ENCODE measurements around the gene HNRNPL. TPM values are rescaled to one million over a fixed set of nuclear protein-coding genes. Genes with fewer than 3 reads are reported as not detected.

HNRNPL gene
- total and polyA plus RNA-seq, 9 of the 15 experiments (the other 6 are each of a cell fraction or from before 2014, with no cell fraction given), result 39.5 to 610 (median 299) TPM

DNA sequence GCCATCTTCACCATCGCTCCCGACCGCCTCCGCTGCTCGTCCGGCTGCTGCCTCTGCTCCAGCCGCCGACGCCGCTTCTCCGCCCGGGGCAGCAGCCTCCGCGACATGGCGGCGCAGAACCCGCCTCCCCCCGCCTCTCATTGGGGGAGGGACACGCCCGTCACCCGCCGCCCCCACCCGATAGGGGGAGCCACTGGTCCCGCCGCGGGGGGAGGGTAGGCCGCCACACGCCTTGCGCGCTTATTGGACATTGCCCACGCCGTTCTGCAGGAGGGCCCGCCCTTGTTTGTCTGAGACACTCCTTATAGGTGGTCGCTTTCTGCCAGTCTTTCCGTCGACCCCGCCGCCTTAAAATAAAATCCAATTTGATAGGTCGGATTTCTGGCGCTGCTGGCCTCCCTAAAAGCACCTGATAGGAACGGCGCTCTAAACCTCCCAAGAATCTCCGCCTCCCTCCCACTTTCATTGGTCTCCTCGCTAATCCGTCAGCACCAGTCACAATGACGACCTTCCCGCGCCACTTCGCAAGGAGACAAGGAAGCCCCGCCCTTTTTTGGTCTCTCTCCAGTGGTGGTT lies at the start of gene HNRNPL (continued):
- TF ChIP-seq, protein P1, sequence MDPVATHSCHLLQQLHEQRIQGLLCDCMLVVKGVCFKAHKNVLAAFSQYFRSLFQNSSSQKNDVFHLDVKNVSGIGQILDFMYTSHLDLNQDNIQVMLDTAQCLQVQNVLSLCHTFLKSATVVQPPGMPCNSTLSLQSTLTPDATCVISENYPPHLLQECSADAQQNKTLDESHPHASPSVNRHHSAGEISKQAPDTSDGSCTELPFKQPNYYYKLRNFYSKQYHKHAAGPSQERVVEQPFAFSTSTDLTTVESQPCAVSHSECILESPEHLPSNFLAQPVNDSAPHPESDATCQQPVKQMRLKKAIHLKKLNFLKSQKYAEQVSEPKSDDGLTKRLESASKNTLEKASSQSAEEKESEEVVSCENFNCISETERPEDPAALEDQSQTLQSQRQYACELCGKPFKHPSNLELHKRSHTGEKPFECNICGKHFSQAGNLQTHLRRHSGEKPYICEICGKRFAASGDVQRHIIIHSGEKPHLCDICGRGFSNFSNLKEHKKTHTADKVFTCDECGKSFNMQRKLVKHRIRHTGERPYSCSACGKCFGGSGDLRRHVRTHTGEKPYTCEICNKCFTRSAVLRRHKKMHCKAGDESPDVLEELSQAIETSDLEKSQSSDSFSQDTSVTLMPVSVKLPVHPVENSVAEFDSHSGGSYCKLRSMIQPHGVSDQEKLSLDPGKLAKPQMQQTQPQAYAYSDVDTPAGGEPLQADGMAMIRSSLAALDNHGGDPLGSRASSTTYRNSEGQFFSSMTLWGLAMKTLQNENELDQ (CRISPR knock-in tag; IDR thresholded peaks at IDR 0.05; ENCODE audit: borderline replicate concordance), result no peak
- no peak; the same call in 1 of the 2 replicates for TF ChIP-seq GTF2E2 (tag; IDR thresholded peaks at IDR 0.05)
- TF ChIP-seq, protein P2, sequence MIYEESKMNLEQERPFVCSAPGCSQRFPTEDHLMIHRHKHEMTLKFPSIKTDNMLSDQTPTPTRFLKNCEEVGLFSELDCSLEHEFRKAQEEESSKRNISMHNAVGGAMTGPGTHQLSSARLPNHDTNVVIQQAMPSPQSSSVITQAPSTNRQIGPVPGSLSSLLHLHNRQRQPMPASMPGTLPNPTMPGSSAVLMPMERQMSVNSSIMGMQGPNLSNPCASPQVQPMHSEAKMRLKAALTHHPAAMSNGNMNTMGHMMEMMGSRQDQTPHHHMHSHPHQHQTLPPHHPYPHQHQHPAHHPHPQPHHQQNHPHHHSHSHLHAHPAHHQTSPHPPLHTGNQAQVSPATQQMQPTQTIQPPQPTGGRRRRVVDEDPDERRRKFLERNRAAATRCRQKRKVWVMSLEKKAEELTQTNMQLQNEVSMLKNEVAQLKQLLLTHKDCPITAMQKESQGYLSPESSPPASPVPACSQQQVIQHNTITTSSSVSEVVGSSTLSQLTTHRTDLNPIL (CRISPR knock-in tag; IDR thresholded peaks at IDR 0.05), result no peak
- TF ChIP-seq, protein P3, sequence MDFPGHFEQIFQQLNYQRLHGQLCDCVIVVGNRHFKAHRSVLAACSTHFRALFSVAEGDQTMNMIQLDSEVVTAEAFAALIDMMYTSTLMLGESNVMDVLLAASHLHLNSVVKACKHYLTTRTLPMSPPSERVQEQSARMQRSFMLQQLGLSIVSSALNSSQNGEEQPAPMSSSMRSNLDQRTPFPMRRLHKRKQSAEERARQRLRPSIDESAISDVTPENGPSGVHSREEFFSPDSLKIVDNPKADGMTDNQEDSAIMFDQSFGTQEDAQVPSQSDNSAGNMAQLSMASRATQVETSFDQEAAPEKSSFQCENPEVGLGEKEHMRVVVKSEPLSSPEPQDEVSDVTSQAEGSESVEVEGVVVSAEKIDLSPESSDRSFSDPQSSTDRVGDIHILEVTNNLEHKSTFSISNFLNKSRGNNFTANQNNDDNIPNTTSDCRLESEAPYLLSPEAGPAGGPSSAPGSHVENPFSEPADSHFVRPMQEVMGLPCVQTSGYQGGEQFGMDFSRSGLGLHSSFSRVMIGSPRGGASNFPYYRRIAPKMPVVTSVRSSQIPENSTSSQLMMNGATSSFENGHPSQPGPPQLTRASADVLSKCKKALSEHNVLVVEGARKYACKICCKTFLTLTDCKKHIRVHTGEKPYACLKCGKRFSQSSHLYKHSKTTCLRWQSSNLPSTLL (IDR thresholded peaks at IDR 0.05), result no peak
- TF ChIP-seq NFE2 (IDR thresholded peaks at IDR 0.05; ENCODE audit: low read depth), result no peak
- no peak for TF ChIP-seq ETV6 (IDR thresholded peaks at IDR 0.05; ENCODE audit: borderline replicate concordance in 1 of 2, low read depth in 2 of 2, low read length in 1 of 2)
- 0 out of 2 replicates have a peak, but pooled peaks have one; percentile 50 for TF ChIP-seq ETV6 (CRISPR knock-in tag; IDR thresholded peaks at IDR 0.05; ENCODE audit: borderline replicate concordance)
- TF ChIP-seq POLR2G (IDR thresholded peaks at IDR 0.05; ENCODE audit: low read depth, low read length), result peak; percentile 96
- no peak for TF ChIP-seq ESRRB (CRISPR knock-in tag; IDR thresholded peaks at IDR 0.05; ENCODE audit: borderline replicate concordance)
- no peak for TF ChIP-seq ZNF263 (CRISPR knock-in tag; IDR thresholded peaks at IDR 0.05; ENCODE audit: borderline replicate concordance)
- TF ChIP-seq MBD2 (IDR thresholded peaks at IDR 0.05; ENCODE audit: borderline replicate concordance, low read depth), result peak; percentile 96
- TF ChIP-seq SMARCB1 (IDR thresholded peaks at IDR 0.05; ENCODE audit: insufficient read length, low read depth), result no peak
- no peak for TF ChIP-seq CCNT2 (IDR thresholded peaks at IDR 0.05; ENCODE audit: borderline replicate concordance, extremely low read depth, insufficient read length, low read depth, low read length)
- TF ChIP-seq, protein P4, sequence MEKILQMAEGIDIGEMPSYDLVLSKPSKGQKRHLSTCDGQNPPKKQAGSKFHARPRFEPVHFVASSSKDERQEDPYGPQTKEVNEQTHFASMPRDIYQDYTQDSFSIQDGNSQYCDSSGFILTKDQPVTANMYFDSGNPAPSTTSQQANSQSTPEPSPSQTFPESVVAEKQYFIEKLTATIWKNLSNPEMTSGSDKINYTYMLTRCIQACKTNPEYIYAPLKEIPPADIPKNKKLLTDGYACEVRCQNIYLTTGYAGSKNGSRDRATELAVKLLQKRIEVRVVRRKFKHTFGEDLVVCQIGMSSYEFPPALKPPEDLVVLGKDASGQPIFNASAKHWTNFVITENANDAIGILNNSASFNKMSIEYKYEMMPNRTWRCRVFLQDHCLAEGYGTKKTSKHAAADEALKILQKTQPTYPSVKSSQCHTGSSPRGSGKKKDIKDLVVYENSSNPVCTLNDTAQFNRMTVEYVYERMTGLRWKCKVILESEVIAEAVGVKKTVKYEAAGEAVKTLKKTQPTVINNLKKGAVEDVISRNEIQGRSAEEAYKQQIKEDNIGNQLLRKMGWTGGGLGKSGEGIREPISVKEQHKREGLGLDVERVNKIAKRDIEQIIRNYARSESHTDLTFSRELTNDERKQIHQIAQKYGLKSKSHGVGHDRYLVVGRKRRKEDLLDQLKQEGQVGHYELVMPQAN (IDR thresholded peaks at IDR 0.05; ENCODE audit: borderline replicate concordance), result no peak
- TF ChIP-seq CSDE1 (IDR thresholded peaks at IDR 0.05), result peak in 1 of 2 experiments; percentile 81; a peak in 1 of 4 replicates
- no peak for TF ChIP-seq RHOXF2B (CRISPR knock-in tag; conservative IDR thresholded peaks at IDR 0.05)
